Naive B cell (primary cell): ENCODE data around the gene PCDHGA6. TPM values are rescaled to one million over a fixed set of nuclear protein-coding genes. Genes with fewer than 3 reads are reported as not detected.
"Not testable (repeated sequence)": the region's sequence is repeated elsewhere in the genome, so short reads cannot be mapped to it uniquely, and the experiment has no call there.

Experiments
- ATAC-seq, 2 donors: fragments of 150-1000 bp; cut with Tn5 transposase; 2 replicates each; pipeline ENCODE4 v1.10.0; 2021; ENCODE audit warnings: low read depth in 2 of 2, mild to moderate bottlenecking in 2 of 2, moderate library complexity in 2 of 2
- DNase-seq: peaks from one replicate; pipeline ENCODE4 v3.0.0; 2022
- H3K27ac Mint-ChIP-seq, 6 donors: one replicate each; pipeline ENCODE4 v1.8.0; 2020 to 2022; ENCODE audit warnings: mild to moderate bottlenecking in 6 of 6, mixed read lengths in 6 of 6, moderate library complexity in 5 of 6, inconsistent platforms in 2 of 6
- H3K27me3 Mint-ChIP-seq, 3 donors: one replicate each; pipeline ENCODE4 v1.8.0; 2021 to 2022; ENCODE audit warnings: mixed read lengths in 3 of 3, mild to moderate bottlenecking in 1 of 3
- H3K36me3 Mint-ChIP-seq, 2 donors: one replicate each; pipeline ENCODE4 v1.8.0; 2020 to 2022; ENCODE audit warnings: mixed read lengths in 2 of 2, inconsistent platforms in 1 of 2, mild to moderate bottlenecking in 1 of 2
- H3K4me1 Mint-ChIP-seq, 3 donors: one replicate each; pipeline ENCODE4 v1.8.0; 2020 to 2022; ENCODE audit warnings: mixed read lengths in 3 of 3, inconsistent platforms in 1 of 3, mild to moderate bottlenecking in 1 of 3, moderate library complexity in 1 of 3
- H3K4me3 Mint-ChIP-seq, 8 donors: one replicate each; pipeline ENCODE4 v1.8.0; 2020 to 2022; ENCODE audit warnings: mild to moderate bottlenecking in 8 of 8, mixed read lengths in 8 of 8, moderate library complexity in 8 of 8, inconsistent platforms in 2 of 8
- H3K9me3 Mint-ChIP-seq, 7 donors: one replicate each; pipeline ENCODE4 v1.8.0; 2020 to 2022; ENCODE audit warnings: mixed read lengths in 7 of 7, mild to moderate bottlenecking in 5 of 7, inconsistent platforms in 2 of 7, moderate library complexity in 1 of 7
- polyA plus RNA-seq, 6 donors: library from polyadenylated mRNA; unstranded; fragments of 300-500 nt; fragmentation: Illumina TruSeq; gene quantifications; one replicate each; pipeline ENCODE4 v1.2.3, GENCODE V29; 2021; ENCODE audit warnings: low read depth in 6 of 6

The PCDHGA6 gene
- polyA plus RNA-seq, 6 donors from 2014 or later, result 0.08 TPM; not detected in 5

DNA sequence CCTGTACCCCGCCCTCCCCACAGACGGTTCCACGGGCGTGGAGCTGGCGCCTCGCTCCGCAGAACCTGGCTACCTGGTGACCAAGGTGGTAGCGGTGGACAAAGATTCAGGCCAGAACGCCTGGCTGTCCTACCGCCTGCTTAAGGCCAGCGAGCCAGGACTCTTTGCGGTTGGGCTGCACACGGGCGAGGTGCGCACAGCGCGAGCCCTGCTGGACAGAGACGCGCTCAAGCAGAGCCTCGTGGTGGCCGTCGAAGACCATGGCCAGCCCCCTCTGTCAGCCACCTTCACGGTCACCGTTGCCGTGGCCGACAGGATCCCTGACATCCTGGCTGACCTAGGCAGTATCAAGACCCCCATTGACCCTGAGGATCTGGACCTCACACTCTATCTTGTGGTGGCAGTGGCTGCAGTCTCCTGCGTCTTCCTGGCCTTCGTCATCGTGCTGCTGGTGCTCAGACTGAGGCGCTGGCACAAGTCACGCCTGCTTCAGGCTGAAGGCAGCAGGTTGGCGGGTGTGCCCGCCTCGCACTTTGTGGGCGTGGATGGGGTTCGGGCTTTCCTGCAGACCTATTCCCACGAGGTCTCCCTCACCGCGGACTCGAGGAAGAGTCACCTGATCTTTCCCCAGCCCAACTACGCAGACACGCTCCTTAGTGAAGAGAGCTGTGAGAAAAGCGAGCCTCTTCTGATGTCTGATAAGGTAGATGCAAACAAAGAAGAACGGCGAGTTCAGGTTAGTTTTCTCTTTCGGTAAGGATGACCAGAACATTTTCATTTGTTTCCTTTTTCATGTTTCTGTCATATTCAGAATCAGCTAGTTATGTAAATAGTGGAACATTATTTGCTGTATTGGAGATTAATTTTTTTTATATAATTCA, 7.4 kb upstream of the PCDHGA6 start:
- Mint-ChIP-seq H3K9me3 (peaks cover 16 to 67% (median 52%) of the 10 kb centered on the region in 7 donors), H3K36me3 (peaks cover 13 to 49% of the 10 kb centered on the region in 2 donors), H3K27me3 (peaks cover 44 to 72% (median 71%) of the 10 kb centered on the region in 3 donors), H3K4me1 (peaks cover 6 to 12% (median 12%) of the 10 kb centered on the region in 3 donors), H3K27ac (peak overlapping the region in 2 of 6 donors; percentile 69 to 73), H3K4me3 (peak overlapping the region in 1 of 8 donors; percentile 47)
- no peak for DNase-seq
- no peak for ATAC-seq

DNA sequence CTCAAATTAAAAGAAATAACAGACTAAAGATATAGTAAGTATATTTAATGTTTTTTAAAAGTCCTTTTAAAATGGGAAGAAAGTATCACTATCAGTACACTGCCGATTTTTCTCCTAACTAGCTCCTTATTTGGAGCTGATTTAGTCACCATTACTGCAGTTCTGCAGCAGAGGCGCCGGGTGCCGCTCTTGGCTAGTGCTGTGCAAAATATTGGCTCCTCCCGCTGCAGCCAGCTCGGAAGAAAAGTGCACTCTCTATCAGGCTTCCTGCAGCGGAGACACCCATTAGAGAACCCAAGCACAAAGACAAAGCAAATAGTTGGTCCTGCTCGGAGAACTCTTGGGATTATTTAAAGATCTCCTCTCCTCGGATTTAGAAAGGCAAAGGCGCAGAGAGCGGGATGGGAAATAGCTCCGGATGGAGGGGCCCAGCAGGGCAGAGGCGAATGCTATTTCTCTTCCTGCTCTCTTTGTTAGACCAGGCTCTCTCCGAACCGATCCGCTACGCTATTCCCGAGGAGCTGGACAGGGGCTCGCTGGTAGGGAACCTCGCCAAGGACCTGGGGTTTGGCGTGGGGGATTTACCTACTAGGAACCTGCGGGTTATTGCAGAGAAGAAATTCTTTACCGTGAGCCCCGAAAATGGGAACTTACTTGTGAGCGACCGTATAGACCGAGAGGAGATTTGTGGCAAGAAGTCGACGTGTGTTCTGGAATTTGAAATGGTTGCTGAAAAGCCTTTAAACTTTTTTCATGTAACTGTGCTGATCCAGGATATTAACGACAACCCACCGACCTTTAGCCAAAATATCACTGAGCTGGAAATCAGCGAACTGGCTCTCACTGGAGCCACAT, 3.5 kb upstream of the PCDHGA6 start, which contains the start of gene PCDHGB3:
PCDHGB3 (plus strand) TSS at position 249 of the 855 bp plus-strand sequence; CDS start at position 402, 153 bp downstream.
- Mint-ChIP-seq H3K4me1 (peaks cover 4 to 6% (median 6%) of the 10 kb centered on the region in 3 donors), H3K27me3 (peaks cover 54 to 79% (median 67%) of the 10 kb centered on the region in 3 donors), H3K27ac (peak within 1 kb of the TSS in 2 of 6 donors; percentile 18 to 32), H3K9me3 (peaks cover 14 to 61% (median 44%) of the 10 kb centered on the region in 7 donors), H3K36me3 (peaks cover 4 to 37% of the 10 kb centered on the region in 2 donors), H3K4me3 (peak within 1 kb of the TSS; percentile 44 to 85 (median 78))
- DNase-seq (no peak), ATAC-seq (peak; percentile 56 to 70)

DNA sequence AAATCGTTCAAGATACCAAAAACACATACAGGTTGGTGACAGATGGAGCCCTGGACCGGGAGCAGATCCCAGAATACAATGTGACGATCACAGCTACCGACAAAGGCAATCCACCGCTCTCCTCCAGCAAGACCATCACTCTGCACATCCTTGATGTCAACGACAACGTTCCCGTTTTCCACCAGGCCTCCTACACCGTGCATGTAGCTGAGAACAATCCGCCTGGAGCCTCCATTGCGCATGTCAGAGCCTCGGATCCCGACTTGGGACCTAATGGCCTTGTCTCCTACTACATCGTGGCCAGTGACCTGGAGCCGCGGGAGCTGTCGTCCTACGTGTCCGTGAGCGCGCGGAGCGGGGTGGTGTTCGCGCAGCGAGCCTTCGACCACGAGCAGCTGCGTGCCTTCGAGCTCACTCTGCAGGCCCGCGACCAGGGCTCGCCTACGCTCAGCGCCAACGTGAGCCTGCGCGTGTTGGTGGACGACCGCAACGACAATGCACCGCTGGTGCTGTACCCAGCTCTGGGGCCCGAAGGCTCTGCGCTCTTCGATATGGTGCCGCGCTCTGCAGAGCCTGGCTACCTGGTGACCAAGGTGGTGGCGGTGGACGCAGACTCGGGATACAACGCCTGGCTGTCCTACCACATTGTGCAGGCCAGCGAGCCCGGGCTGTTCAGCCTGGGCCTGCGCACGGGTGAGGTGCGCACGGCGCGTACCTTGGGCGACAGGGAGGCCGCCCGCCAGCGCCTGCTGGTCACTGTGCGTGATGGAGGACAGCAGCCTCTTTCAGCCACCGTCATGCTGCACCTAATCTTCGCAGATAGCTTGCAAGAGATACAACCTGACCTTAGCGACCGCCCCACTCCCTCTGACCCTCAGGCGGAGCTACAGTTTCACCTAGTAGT, 1.9 kb upstream of the PCDHGA6 start:
- Mint-ChIP-seq H3K27ac (peak overlapping the region in 1 of 6 donors; percentile 47), H3K27me3 (peaks cover 47 to 76% (median 53%) of the 10 kb centered on the region in 3 donors), H3K9me3 (peaks cover 8 to 58% (median 45%) of the 10 kb centered on the region in 7 donors)

DNA sequence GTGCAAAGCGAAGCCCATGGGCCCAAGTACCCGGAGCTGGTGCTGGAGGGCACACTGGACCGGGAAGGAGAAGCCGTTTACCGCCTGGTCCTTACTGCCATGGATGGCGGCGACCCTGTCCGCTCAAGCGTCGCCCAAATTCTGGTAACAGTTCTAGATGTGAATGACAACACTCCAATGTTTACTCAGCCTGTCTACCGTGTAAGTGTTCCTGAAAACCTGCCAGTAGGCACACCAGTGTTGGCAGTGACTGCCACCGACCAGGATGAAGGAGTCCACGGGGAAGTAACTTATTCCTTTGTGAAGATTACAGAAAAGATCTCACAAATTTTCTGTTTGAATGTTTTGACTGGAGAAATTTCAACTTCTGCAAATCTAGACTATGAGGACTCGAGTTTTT, 936 bp downstream of the PCDHGA6 start:
- ATAC-seq, result no peak
- DNase-seq, result no peak
- no peak overlapping the region for H3K4me3 Mint-ChIP-seq
- H3K9me3 Mint-ChIP-seq, result peaks cover 8 to 64% (median 45%) of the 10 kb centered on the region in 7 donors
- peaks cover 39 to 69% (median 41%) of the 10 kb centered on the region in 3 donors for H3K27me3 Mint-ChIP-seq
- peaks cover 8 to 30% of the 10 kb centered on the region in 2 donors for H3K36me3 Mint-ChIP-seq
- peaks cover 4 to 6% (median 6%) of the 10 kb centered on the region in 3 donors for H3K4me1 Mint-ChIP-seq
- H3K27ac Mint-ChIP-seq, result peak overlapping the region in 1 of 6 donors; percentile 30

More for the DNA sequence above, 1.9 kb upstream of the PCDHGA6 start:
- peaks cover 4 to 6% (median 6%) of the 10 kb centered on the region in 3 donors for H3K4me1 Mint-ChIP-seq
- peak overlapping the region in 1 of 8 donors; percentile 59 for H3K4me3 Mint-ChIP-seq
- no peak for ATAC-seq
- no peak for DNase-seq
- peaks cover 8 to 30% of the 10 kb centered on the region in 2 donors for H3K36me3 Mint-ChIP-seq

DNA sequence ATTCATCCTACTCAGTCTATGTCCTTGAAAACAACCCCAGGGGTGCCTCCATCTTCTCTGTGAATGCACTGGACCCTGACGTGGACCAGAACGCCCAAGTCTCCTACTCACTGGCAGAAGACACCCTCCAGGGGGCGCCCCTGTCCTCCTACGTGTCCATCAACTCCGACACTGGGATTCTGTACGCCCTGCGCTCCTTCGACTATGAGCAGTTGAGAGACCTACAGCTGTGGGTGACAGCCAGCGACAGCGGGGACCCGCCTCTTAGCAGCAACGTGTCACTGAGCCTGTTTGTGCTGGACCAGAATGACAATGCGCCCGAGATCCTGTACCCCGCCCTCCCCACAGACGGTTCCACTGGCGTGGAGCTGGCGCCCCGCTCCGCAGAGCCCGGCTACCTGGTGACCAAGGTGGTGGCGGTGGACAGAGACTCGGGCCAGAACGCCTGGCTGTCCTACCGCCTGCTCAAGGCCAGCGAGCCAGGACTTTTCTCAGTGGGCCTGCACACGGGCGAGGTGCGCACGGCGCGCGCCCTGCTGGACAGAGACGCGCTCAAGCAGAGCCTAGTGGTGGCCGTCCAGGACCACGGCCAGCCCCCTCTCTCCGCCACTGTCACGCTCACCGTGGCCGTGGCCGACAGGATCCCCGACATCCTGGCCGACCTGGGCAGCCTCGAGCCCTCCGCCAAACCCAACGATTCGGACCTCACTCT, 1.9 kb downstream of the PCDHGA6 start:
- Mint-ChIP-seq H3K27ac (peak overlapping the region in 2 of 6 donors; percentile 24 to 65), H3K27me3 (peaks cover 29 to 68% (median 38%) of the 10 kb centered on the region in 3 donors), H3K9me3 (peaks cover 8 to 67% (median 40%) of the 10 kb centered on the region in 7 donors), H3K36me3 (peaks cover 8 to 22% of the 10 kb centered on the region in 2 donors)
- not testable (repeated sequence) for H3K4me1 Mint-ChIP-seq, ATAC-seq, DNase-seq, H3K4me3 Mint-ChIP-seq

DNA sequence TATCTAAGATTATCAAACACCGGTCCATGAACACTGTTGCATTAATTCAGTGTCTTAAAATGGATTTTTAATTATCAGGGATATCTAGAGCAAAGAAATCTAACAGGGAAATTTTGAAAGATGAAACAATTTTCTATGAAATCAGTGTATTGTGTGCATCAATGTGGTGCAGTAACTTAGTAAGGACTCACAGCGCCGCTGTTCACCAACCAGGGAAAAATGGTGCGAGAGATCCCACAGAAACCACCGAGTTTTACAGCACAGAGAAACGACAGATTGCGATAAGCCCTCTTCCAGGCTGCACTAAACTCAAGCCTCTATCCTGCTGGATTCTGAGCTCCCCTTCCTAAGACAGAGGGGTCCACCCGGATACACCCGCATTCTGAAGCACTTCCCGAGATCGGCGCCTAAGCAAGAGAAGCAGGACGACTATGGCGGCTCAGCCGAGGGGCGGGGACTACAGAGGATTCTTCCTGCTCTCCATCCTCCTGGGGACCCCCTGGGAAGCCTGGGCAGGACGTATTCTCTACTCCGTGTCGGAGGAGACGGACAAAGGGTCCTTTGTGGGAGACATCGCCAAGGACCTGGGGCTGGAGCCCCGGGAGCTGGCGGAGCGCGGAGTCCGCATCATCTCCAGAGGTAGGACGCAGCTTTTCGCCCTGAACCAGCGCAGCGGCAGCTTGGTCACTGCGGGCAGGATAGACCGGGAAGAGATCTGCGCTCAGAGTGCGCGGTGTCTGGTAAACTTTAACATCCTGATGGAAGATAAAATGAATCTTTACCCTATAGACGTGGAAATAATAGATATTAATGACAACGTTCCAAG, 9.0 kb downstream of the PCDHGA6 start, which contains the start of gene PCDHGA7:
PCDHGA7 (plus strand) TSS at position 274 of the 826 bp plus-strand sequence; CDS start at position 432, 158 bp downstream.
- peaks cover 0 to 68% (median 35%) of the 10 kb centered on the region in 7 donors for H3K9me3 Mint-ChIP-seq
- peak within 1 kb of the TSS in 3 of 6 donors; percentile 37 to 86 (median 63) for H3K27ac Mint-ChIP-seq
- peak within 1 kb of the TSS; percentile 18 to 87 (median 64) for H3K4me3 Mint-ChIP-seq
- H3K36me3 Mint-ChIP-seq, result peaks cover 6 to 9% of the 10 kb centered on the region in 2 donors
- DNase-seq, result no peak
- peak in 1 of 2 donors; percentile 28 for ATAC-seq
- peaks cover 52 to 67% (median 57%) of the 10 kb centered on the region in 3 donors for H3K27me3 Mint-ChIP-seq
- peaks cover 0 to 6% (median 2%) of the 10 kb centered on the region in 3 donors for H3K4me1 Mint-ChIP-seq

DNA sequence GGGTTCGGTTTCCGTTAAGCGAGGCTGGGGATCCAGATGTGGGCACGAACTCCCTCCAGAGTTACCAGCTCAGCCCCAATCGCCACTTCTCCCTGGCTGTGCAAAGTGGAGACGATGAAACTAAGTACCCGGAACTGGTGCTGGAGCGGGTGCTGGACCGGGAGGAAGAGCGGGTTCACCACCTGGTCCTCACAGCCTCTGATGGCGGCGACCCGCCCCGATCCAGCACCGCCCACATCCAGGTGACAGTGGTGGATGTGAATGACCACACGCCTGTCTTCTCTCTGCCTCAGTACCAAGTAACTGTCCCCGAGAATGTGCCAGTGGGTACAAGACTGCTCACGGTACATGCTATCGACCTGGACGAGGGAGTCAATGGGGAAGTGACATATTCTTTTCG, 9.7 kb downstream of the PCDHGA6 start:
- Mint-ChIP-seq H3K9me3 (peaks cover 0 to 66% (median 37%) of the 10 kb centered on the region in 7 donors), H3K27ac (peak overlapping the region in 1 of 6 donors; percentile 63), H3K36me3 (peaks cover 7 to 11% of the 10 kb centered on the region in 2 donors), H3K27me3 (peaks cover 55 to 69% (median 59%) of the 10 kb centered on the region in 3 donors), H3K4me3 (peak overlapping the region in 5 of 8 donors; percentile 18 to 65 (median 42)), H3K4me1 (peaks cover 0 to 6% (median 2%) of the 10 kb centered on the region in 3 donors)
- DNase-seq (no peak), ATAC-seq (no peak)

DNA sequence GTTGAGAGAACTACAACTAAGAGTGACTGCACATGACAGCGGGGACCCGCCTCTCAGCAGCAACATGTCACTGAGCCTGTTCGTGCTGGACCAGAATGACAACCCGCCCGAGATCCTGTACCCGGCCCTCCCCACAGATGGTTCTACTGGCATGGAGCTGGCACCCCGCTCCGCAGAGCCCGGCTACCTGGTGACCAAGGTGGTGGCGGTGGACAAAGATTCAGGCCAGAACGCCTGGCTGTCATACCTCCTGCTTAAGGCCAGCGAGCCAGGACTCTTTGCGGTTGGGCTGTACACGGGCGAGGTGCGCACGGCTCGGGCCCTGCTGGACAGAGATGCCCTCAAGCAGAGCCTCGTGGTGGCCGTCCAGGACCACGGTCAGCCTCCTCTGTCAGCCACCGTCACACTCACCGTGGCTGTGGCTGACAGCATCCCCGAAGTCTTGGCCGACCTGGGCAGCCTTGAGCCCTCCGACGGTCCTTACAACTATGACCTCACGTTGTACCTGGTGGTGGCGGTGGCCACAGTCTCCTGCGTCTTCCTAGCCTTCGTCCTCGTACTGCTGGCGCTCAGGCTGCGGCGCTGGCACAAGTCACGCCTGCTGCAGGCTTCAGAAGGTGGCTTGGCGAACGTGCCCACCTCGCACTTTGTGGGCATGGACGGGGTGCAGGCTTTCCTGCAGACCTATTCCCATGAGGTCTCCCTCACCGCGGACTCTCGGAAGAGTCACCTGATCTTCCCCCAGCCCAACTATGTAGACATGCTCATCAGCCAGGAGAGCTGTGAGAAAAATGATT, 11.0 kb downstream of the PCDHGA6 start:
- Mint-ChIP-seq H3K9me3 (peaks cover under 1 to 79% (median 42%) of the 10 kb centered on the region in 7 donors), H3K4me3 (no peak overlapping the region), H3K27me3 (peaks cover 57 to 73% (median 72%) of the 10 kb centered on the region in 3 donors), H3K27ac (peak overlapping the region in 1 of 6 donors; percentile 44), H3K4me1 (peaks cover 0 to 6% (median 2%) of the 10 kb centered on the region in 3 donors), H3K36me3 (peaks cover 15 to 20% of the 10 kb centered on the region in 2 donors)
- ATAC-seq, result no peak
- no peak for DNase-seq

DNA sequence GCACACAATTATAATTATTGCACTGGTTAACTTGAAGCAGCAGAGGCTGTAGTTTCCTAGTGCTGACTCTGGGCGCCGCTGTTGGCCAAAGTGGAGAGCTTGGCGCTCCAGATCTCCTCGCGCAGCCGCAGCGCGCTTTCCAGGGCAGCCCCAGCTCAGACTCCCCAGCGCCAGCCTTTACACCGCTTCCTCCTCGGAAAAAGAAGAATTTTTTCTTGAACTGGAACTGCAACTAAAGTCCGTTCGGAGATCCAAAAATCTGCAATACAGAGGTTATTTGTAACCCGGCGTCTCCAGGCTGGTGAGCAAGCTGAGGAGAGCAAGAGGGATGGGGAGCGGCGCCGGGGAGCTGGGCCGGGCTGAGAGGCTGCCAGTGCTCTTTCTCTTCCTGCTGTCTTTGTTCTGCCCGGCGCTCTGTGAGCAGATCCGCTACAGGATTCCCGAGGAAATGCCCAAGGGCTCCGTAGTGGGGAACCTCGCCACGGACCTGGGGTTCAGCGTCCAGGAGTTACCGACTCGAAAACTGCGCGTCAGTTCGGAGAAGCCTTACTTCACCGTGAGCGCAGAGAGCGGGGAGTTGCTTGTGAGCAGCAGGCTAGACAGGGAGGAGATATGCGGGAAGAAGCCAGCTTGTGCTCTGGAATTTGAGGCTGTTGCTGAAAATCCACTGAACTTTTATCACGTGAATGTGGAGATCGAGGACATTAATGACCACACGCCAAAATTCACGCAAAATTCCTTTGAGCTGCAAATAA, 14.0 kb downstream of the PCDHGA6 start, which contains the start of gene PCDHGB4:
PCDHGB4 (plus strand) TSS at position 142 of the 755 bp plus-strand sequence; CDS start at position 329, 187 bp downstream.
- H3K27me3 Mint-ChIP-seq, result peaks cover 65 to 79% (median 79%) of the 10 kb centered on the region in 3 donors
- not testable (repeated sequence) for H3K4me1 Mint-ChIP-seq, ATAC-seq, H3K27ac Mint-ChIP-seq, DNase-seq
- H3K9me3 Mint-ChIP-seq, result peaks cover 4 to 82% (median 43%) of the 10 kb centered on the region in 7 donors
- H3K36me3 Mint-ChIP-seq, result peaks cover 20 to 27% of the 10 kb centered on the region in 2 donors
- peak within 1 kb of the TSS in 7 of 8 donors; percentile 29 to 77 (median 51) for H3K4me3 Mint-ChIP-seq
